ENCODE measurements around the gene GNPAT.

GNPAT gene

GRCh38 chr1:231213831-231214573 is 27.0 kb upstream of the GNPAT start:
- DNase-seq (ENCODE audit: low read depth in 2 of 2): no peak

GRCh38 chr1:231214918-231215680 is 25.9 kb upstream of the GNPAT start:
- DNase-seq (ENCODE audit: low read depth in 2 of 2): no peak

GRCh38 chr1:231215681-231216385 is 25.2 kb upstream of the GNPAT start:
- no peak for DNase-seq (ENCODE audit: low read depth in 2 of 2)

GRCh38 chr1:231216498-231216897 is 24.5 kb upstream of the GNPAT start:
- DNase-seq (ENCODE audit: low read depth in 2 of 2): no peak

- DNase-seq (ENCODE audit: low read depth in 2 of 2): no peak
Measured at GRCh38 chr1:231217056-231217455, 24.0 kb upstream of the GNPAT start.

- DNase-seq (ENCODE audit: low read depth in 2 of 2): no peak
Measured at GRCh38 chr1:231218078-231218477, 22.9 kb upstream of the GNPAT start.

GRCh38 chr1:231219422-231220401 is 21.3 kb upstream of the GNPAT start:
- no peak for DNase-seq (ENCODE audit: low read depth in 2 of 2)

- DNase-seq (ENCODE audit: low read depth in 2 of 2): no peak
Measured at GRCh38 chr1:231220801-231221200, 20.2 kb upstream of the GNPAT start.

GRCh38 chr1:231226156-231226555 is 14.9 kb upstream of the GNPAT start:
- DNase-seq (ENCODE audit: low read depth in 2 of 2): no peak

- no peak for DNase-seq (ENCODE audit: low read depth in 2 of 2)
Measured at GRCh38 chr1:231231511-231231910, 9.5 kb upstream of the GNPAT start.

- no peak for DNase-seq (ENCODE audit: low read depth in 2 of 2)
Measured at GRCh38 chr1:231232870-231233734, 7.9 kb upstream of the GNPAT start.

- no peak for DNase-seq (ENCODE audit: low read depth in 2 of 2)
Measured at GRCh38 chr1:231233735-231234417, 7.1 kb upstream of the GNPAT start.

- no peak for DNase-seq (ENCODE audit: low read depth in 2 of 2)
Measured at GRCh38 chr1:231234506-231234905, 6.5 kb upstream of the GNPAT start.

GRCh38 chr1:231235526-231236207 is 5.3 kb upstream of the GNPAT start:
- no peak for DNase-seq (ENCODE audit: low read depth in 2 of 2)

- DNase-seq (ENCODE audit: low read depth in 2 of 2): no peak
Measured at GRCh38 chr1:231236208-231236591, 4.8 kb upstream of the GNPAT start.

GRCh38 chr1:231236938-231237337 is 4.1 kb upstream of the GNPAT start:
- no peak for DNase-seq (ENCODE audit: low read depth in 2 of 2)

GRCh38 chr1:231238298-231238697 is 2.7 kb upstream of the GNPAT start:
- DNase-seq (ENCODE audit: low read depth in 2 of 2): no peak

GRCh38 chr1:231240531-231240882 is 505 bp upstream of the GNPAT start:
- DNase-seq (ENCODE audit: low read depth in 2 of 2): no peak

GRCh38 chr1:231241750-231242149 is 738 bp downstream of the GNPAT start:
- DNase-seq (ENCODE audit: low read depth in 2 of 2): no peak

Measured in stimulated activated CD4-positive, alpha-beta T cell treated with anti-CD3 and anti-CD28 coated beads, Interleukin-15, amount 100 ng/mL, for 48 hours (primary cell).